ENCODE results near the gene OR8D1.

- no peak for TF ChIP-seq SNAI2 (CRISPR knock-in tag; IDR thresholded peaks at IDR 0.05)
- no peak for TF ChIP-seq ISL1 (CRISPR knock-in tag; IDR thresholded peaks at IDR 0.05)
- TF ChIP-seq ZC3H10 (CRISPR knock-in tag; IDR thresholded peaks at IDR 0.05), result no peak
- no peak for TF ChIP-seq ZFP30 (CRISPR knock-in tag; IDR thresholded peaks at IDR 0.05)
- no peak for TF ChIP-seq ZNF565 (CRISPR knock-in tag; conservative IDR thresholded peaks at IDR 0.05; ENCODE audit: low read depth)
These were observed 6.7 kb downstream of the OR8D1 start for GRCh38 chr11:124307093-124307492.
